Prostate gland (tissue), 2 donors: Measurements from ENCODE around the gene SOX12.

Experiments
- POLR2A ChIP-seq: fragments of 450-650 bp; IDR thresholded peaks from one replicate; pipeline ENCODE4 v1.6.1; 2016; ENCODE audit warnings: antibody characterized with exemption, mild to moderate bottlenecking
- POLR2AphosphoS5 ChIP-seq: sonication (generic); formaldehyde crosslinking; IDR thresholded peaks from one replicate; pipeline ENCODE4 v1.6.1; 2017; ENCODE audit warnings: antibody characterized with exemption
- TF ChIP-seq, protein P1 (sequence below), 4 experiments: fragments of 200-600 bp in 2 of 4; fragments of 450-650 bp in 2 of 4; sonication (generic) in 2 of 4; IDR thresholded peaks; 1 replicate in 3 of 4; 2 replicates in 1 of 4; pipeline ENCODE4 v1.5.1; 2016 to 2019; ENCODE audit warnings: antibody characterized with exemption in 4 of 4, mild to moderate bottlenecking in 2 of 4, moderate library complexity in 2 of 4

GRCh38 chr20:361561-361960 is 36.2 kb downstream of the SOX12 start:
- TF ChIP-seq, protein P1, sequence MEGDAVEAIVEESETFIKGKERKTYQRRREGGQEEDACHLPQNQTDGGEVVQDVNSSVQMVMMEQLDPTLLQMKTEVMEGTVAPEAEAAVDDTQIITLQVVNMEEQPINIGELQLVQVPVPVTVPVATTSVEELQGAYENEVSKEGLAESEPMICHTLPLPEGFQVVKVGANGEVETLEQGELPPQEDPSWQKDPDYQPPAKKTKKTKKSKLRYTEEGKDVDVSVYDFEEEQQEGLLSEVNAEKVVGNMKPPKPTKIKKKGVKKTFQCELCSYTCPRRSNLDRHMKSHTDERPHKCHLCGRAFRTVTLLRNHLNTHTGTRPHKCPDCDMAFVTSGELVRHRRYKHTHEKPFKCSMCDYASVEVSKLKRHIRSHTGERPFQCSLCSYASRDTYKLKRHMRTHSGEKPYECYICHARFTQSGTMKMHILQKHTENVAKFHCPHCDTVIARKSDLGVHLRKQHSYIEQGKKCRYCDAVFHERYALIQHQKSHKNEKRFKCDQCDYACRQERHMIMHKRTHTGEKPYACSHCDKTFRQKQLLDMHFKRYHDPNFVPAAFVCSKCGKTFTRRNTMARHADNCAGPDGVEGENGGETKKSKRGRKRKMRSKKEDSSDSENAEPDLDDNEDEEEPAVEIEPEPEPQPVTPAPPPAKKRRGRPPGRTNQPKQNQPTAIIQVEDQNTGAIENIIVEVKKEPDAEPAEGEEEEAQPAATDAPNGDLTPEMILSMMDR (IDR thresholded peaks at IDR 0.05), result no peak
- no peak for TF ChIP-seq POLR2AphosphoS5
- no peak for TF ChIP-seq POLR2A
